DMS79 treated with DMSO at 0.1 percent for 48 hours (cell line): ENCODE data around the gene SHKBP1.
"Not testable (repeated sequence)": the region's sequence is repeated elsewhere in the genome, so short reads cannot be mapped to it uniquely, and the experiment has no call there.

Experiments used
- DNase-seq: peaks from one replicate; lab custom pipeline; 2025; lab: John Stamatoyannopoulos, UW

The SHKBP1 gene

DNA sequence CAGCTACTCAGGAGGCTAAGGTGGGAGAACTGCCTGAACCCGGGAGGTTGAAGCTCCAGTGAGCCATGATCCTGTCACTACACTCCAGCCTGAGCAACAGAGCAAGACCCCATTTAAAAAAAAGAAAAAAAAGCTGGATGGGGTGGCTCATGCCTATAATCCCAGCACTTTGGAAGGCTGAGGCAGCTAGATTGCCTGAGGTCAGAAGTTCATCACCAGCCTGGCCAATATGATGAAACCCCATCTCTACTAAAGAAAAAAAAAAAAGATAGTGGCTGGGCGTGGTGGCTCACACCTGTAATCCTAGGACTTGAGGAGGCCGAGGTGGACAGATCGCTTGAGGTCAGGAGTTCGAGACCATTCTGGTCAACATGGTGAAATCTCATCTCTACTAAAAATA, 39.5 kb downstream of the SHKBP1 start:
- no peak for DNase-seq

DNA sequence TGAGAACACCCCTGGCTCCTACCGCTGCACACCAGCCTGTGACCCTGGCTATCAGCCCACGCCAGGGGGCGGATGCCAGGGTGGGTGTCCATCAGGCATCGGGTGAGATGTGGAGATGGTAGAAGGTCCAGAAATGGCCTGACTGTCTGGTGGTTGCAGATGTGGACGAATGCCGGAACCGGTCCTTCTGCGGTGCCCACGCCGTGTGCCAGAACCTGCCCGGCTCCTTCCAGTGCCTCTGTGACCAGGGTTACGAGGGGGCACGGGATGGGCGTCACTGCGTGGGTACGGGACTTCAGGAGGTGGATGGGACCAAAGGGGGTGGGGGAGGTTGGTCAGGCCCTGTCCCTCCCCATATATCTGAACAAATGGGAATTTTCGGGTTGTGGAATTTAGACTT, 40.3 kb downstream of the SHKBP1 start:
- no peak for DNase-seq

DNA sequence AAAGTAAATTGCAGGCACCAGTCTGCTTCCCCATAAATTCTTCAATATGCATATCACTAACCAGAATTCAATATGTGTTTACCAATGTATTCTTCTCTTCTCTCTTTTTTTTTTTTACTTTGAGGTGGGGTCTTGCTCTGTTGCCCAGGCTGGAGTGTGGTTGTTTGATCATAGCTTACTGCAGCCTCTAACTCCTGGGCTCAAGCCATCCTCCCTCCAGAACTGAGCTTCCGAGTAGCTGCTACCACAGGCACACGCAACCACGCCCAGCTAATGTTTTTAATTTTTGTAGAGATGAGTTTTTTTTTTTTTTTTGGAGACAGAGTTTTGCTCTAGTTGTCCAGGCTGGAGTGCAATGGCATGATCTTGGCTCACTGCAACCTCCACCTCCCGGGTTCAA, 41.3 kb downstream of the SHKBP1 start:
- DNase-seq: no peak

DNA sequence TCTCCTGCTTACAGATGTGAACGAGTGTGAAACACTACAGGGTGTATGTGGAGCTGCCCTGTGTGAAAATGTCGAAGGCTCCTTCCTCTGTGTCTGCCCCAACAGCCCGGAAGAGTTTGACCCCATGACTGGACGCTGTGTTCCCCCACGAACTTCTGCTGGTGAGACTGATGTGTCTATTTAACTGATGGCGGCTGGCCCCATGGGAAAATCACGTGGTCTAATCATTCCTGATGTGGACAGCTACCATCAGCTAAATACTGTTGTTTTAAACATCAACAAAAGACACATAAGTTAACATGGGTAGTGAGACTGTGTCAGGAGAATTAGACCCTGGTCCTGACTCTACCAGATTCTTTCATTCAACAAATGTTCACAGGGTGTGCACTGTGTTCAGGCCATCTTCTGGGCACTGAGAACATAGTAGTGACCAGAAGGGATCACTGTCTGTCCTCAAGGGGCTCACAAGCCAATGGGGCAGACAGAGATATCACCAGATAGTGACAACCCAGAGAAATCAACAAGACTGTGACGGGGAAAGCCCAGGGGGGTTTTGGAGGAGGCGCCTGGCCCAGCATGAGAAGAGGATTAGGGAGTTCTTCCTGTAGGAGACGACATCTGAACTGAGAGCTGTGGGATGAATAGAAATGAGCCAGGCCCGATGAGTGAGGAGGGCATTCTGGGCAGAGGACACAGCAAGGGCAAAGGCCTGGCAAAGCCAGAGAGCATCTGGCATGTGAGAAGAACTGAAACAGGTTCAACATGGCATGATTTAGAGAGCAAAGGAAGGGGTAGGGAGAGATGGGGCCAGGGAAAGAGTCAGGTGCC, 42.9 kb downstream of the SHKBP1 start:
- DNase-seq: no peak

DNA sequence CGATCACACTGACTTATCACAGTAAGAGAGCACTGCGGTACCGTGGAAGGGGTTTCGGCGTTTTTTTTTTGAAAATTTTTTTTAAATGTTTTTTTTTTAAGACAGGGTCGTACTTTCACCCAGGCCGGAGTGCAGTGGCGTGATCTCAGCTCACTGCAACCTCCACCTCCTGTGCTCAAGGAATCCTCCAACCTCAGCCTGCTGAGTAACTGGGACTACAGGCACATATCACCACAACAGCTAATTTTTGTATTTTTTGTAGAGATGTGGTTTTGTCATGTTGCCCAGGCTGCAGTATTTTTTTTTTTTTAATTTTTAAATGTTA, 43.5 kb downstream of the SHKBP1 start:
- DNase-seq: no peak

DNA sequence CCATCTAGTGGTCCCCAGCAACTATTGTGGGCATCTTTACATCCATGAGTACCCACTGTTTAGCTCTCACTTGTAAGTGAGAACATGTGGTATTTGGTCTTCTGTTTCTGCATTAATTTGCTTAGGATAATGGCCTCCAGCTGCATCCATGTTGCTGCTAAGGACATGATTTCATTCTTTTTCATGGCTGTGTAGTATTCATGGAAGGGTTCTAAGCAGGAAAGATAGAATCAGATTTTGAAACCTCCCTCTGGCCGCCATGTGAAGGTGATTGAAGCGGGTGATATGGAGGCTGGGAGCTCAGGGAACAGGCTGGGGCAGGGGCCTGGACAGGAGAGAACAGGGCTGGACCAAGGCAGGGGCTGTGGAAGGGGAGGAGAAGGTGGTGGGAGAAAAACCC, 44.6 kb downstream of the SHKBP1 start:
- no peak for DNase-seq

DNA sequence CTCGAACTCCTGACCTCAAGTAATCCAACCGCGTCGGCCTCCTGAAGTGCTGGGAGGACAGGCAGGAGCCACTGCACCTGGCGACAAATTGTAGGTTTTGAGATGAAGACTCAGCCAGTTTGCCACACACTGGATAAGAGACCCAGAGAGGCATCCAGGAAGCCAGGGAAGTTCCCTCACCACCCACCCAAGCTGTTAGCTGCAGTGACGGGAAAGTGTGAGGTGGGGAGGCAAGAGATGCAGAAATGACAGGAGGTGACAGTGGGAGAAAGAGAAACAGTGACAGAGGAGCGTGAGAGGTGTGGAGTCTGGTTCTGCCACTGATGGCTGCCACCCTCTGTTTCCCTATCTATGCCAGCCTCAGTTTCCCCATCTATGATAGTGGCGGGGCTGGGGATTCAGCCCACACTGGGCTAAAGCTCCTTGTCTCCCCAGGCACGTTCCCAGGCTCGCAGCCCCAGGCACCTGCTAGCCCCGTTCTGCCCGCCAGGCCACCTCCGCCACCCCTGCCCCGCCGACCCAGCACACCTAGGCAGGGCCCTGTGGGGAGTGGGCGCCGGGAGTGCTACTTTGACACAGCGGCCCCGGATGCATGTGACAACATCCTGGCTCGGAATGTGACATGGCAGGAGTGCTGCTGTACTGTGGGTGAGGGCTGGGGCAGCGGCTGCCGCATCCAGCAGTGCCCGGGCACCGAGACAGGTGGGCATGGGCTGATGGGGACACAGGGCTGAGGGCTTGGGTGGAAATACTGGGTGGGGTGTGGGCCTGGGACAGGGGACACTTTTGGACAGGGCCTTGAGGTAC, 45.5 kb downstream of the SHKBP1 start:
- DNase-seq: no peak

DNA sequence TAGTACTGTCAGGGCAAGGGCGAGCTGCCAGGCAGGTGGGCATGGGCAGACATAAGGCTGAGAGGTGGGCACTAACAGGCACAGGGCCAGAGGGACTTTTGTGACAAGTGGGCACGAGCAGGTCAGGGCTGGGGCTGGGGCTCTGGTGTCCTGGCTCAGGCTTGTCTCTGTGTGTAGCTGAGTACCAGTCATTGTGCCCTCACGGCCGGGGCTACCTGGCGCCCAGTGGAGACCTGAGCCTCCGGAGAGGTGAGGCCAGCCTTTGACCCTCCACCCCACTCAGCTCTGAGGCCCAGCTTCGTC, 46.1 kb downstream of the SHKBP1 start:
- no peak for DNase-seq

DNA sequence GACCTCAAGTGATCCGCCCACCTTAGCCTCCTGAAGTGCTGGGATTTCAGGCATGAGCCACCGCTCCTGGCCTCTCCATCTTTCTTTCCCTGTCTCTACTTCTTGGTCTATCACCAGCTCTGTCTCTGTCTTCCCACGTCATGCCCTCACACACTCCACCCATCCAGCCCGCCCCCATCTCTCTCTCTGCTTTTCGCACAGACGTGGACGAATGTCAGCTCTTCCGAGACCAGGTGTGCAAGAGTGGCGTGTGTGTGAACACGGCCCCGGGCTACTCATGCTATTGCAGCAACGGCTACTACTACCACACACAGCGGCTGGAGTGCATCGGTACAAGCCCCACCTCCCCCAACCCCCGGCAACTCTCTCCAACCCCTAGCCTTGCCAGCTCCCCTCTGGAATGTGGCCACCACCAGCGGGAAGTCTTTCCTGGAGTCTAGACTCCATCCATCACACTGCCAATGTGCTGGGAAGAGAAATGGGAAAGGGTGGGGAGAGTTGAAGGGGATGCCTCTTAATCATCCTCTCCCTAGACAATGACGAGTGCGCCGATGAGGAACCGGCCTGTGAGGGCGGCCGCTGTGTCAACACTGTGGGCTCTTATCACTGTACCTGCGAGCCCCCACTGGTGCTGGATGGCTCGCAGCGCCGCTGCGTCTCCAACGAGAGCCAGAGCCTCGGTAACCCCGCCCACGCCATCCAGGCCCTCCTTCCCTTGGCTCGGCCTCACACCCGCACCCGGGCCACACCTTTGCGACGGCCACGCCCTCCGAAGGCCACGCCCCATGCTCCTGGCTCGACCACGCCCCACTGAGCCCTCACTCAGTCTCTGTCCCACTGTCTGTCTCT, 47.0 kb downstream of the SHKBP1 start:
- DNase-seq: no peak

DNA sequence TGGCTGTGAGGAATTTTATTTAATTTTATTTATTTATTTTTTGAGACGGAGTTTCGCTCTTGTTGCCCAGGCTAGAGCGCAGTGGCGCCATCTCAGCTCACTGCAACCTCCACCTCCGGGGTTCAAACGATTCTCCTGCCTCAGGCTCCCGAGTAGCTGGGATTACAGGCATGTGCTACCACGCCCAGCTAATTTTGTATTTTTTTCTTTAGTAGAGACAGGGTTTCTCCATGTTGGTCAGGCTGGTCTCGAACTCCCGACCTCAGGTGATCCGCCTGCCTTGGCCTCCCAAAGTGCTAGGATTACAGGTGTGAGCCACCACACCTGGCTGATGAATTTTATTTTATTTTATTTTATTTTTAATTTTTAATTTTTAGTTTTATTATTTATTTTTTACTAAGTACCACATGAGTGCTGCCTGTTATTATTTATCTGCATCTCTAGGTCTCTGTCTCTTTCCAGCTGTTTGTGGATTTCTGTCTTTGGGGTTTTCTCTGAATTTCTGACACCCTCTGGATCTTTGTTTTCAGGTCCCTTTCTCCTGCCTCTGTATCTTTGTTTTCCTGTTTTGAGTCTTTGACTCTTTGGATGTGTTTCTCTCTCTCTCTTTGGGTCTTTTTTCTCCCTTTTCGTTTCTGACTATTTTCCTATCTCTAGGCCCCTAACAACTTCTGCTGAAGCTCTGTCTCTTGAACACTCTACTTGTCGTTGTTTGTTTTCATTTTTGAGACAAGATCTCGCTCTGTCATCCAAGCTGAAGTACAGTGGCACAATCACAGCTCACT, 47.9 kb downstream of the SHKBP1 start:
- DNase-seq: not testable (repeated sequence)

DNA sequence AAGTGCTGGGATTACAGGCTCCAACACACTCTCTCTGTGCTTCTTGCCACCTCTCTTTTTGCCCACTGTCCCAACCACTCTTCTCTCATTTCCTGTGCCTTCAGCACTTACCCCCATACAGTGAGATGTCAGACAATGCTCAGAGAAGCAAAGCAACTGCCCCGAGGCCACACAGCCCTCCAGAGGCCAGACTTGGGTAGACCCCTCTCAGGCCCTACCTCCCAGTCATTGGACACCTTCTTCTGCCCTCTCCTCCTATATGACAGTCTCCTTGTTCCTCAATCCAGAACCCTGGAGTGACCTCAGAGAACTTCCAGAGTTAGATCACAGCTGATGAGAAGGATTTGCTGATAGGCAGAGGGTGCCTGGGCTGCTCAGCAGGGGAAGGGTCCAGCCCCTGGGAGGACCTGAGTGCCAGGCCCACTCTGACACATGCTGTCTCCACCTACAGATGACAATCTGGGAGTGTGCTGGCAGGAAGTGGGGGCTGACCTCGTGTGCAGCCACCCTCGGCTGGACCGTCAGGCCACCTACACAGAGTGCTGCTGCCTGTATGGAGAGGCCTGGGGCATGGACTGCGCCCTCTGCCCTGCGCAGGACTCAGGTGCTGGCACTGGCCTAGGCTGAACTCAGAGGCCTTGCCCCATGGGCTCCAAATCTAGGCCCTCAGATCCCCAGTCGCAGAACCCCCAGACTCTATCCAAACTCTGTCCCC, 48.9 kb downstream of the SHKBP1 start:
- no peak for DNase-seq

DNA sequence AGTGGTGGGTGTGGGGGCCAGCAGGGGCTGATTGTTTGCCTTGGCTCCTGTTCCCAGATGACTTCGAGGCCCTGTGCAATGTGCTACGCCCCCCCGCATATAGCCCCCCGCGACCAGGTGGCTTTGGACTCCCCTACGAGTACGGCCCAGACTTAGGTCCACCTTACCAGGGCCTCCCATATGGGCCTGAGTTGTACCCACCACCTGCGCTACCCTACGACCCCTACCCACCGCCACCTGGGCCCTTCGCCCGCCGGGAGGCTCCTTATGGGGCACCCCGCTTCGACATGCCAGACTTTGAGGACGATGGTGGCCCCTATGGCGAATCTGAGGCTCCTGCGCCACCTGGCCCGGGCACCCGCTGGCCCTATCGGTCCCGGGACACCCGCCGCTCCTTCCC, 50.2 kb downstream of the SHKBP1 start:
- no peak for DNase-seq

DNA sequence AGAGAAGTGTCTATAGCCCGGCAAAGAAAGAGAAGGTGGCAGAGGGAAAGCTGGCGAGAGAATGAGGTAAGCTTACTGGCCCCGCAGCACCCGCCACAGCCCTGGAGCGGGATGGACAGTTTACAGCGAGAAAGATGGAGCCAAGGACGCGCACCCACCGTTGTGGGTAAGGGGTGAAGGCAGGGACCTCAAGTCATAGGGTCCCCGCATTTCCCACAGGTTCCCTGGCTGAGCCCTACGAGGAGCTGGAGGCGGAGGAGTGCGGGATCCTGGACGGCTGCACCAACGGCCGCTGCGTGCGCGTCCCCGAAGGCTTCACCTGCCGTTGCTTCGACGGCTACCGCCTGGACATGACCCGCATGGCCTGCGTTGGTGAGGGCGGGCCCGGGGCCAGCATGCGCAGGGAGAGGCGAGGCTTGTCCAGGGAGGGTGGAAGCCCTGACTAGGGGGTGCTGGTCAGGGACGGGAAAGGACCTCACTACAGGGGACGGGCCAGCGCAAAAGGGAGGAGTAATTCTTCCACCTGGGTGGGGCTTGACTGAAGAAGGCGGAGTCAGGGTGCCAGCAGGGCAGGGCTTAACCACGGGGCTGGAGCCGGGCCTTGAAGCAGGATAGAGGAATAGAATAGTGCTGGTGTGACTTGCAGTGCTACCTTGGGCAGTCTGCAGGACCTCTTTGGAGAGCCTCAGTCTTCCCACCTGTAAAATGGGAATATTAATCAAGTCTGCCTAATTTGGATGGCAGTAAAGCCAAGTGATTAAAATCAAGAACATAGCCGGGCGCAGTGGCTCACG, 51.0 kb downstream of the SHKBP1 start:
- DNase-seq: no peak

DNA sequence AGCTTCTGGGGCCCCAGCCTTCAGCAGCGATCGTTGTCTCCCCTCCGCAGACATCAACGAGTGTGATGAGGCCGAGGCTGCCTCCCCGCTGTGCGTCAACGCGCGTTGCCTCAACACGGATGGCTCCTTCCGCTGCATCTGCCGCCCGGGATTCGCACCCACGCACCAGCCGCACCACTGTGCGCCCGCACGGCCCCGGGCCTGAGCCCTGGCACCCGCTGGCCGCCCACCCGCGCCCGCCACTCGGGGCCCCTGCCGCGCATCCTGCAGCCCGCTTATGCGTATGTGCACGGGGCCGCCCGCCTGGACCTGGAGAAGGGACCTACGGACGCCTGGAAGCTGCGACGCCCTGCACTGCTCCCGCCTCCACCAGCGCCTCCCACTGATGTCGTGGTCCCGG, 52.7 kb downstream of the SHKBP1 start:
- no peak for DNase-seq

DNA sequence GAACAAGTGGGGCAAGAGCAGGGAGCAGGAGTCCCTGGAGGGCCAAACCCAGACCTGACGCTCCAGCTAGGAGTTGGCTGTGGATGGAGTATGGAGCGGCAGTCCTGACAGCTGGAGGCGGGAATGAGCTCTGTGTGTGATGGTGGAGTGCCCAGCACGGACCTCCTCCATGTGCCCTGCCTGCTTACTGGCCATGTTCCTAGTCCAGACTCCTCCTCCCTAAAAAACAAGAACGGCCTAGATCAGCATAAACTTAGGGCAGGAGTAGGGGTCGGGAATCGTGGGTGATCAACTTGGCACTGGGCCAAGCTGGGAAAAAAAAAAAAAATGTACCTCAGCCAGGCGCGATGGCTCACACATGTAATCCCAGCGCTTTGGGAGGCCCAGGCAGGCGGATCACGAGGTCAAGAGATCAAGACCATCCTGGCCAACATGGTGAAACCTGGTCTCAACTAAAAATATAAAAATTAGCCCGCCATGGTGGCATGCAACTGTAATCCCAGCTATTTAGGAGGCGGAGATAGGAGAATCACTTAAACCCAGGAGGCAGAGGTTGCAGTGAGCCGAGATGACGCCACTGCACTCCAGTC, 54.0 kb downstream of the SHKBP1 start:
- no peak for DNase-seq

DNA sequence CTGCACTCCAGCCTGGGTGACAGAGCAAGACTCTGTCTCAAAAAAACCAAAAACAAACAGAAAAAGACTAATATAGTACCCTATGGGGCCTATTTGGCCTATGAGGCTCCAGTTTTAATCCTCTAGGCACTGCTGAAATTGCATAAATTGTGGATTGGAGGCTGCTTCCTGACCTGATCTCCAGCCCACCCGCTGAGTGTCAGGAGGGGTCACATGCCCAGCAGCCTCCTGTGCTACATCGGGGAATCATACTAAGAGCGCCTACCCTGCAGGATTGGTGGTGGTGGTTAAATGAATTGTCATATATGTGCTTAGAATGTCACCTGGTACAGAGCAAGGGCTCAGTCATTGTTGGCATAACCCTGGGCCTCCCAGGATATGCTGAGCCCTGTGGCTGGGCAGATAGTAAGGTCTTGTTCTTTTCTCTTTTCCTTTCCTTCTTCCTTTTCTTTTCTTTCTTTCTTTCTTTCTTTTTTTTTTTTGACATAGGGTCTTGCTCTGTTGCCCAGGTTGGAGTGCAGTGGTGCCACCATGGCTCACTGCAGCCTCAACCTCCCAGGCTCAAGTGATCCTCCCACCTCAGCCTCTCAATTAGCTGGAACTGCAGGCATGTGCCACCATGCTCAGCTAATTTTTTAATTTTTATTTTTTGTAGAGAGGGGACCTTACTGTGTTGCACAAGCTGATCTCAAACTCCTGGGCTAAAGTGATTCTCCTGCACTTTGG, 55.8 kb downstream of the SHKBP1 start:
- DNase-seq: no peak

DNA sequence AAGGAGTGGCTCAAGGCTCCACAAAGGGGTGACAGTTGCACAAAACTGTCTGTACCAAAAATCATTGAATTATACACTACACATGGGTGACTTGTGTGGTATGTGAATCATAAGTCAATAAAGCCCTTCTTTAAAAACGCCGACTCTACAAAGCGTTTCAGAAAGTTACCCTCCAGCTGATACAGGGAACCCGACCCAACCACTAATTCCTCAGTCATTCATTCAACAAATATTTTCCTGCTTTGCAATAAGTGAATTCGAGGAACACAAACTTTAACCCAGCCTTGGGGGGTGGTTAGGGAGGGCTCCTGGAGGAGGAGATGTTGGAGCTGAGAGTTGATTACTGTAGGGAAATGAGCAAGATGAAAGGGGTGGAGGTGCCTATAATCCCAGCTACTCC, 56.5 kb downstream of the SHKBP1 start:
- no peak for DNase-seq

DNA sequence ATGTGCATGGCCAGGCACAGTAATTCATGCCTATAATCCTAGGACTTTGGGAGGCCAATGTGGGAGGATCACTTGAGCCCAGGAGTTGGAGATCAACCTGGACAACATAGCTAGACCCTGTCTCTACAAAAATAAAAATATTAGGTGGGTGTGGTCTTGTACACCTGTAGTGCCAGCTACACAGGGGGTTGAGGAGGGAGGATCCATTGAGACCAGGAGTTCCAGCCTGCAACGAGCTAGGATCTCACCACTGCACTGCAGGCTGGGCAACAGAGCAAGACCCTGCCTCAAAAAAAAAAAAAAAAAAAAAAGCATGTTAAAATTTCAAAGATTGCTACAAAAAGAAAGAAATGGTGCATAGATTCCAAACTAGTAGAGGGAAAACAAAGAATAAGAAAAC, 61.7 kb downstream of the SHKBP1 start:
- DNase-seq: no peak

DNA sequence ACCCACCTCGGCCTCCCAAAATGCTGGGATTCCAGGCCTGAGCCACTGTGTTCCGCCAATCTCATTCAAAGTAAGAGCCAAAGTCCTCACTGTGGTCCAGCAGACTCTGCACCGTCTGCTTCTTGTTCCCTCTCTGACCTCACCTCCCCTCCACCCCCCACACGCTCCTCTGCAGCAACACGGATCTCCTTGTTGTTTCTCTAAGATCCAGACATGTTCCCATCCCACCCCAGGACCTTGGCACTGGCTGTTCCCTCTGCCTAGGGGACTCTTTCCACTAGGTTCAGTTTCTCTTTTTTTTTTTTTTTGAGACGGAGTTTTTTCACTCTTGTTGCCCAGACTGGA, 62.9 kb downstream of the SHKBP1 start:
- no peak for DNase-seq

DNA sequence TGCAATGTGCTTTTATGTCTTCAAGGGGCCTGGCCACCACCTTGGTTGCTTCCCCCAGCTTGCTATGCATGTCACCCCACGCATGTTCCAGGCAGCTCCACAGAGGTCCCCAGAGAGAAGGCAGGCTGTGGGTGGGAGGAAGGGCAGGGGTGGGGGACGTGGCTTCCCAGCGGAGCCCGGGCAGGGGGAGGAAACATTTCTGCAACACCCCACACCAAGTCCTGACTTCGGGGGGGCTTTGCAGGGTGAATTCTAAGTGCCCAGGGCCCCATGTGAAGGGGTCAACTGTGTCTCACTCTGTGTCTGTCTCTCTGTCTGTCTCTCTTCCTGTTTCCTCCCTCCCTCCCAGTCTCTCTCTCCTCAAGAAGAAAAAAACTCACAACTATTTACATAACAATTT, 64.1 kb downstream of the SHKBP1 start:
- no peak for DNase-seq
